SU-DHL-6 (cell line): ENCODE results near the gene PML.
"Not testable (repeated sequence)": the region's sequence is repeated elsewhere in the genome, so short reads cannot be mapped to it uniquely, and the experiment has no call there.

Experiments
- H2AFZ ChIP-seq: fragments of 200-600 bp; sonication (generic); 2 replicates; pipeline ENCODE4 v1.6.1; 2014; ENCODE audit warnings: low read depth, mild to moderate bottlenecking, moderate library complexity, mixed read lengths, antibody characterized with exemption, low read length; ENCODE audit not compliant: severe bottlenecking
- H3F3A ChIP-seq: fragments of 200-600 bp; shearing (Covaris generic); 2 replicates; pipeline ENCODE4 v1.6.0; 2016; ENCODE audit warnings: antibody characterized with exemption, mild to moderate bottlenecking; ENCODE audit not compliant: insufficient read depth
- H3K27ac ChIP-seq: fragments of 200-600 bp; sonication (generic); 2 replicates; pipeline ENCODE4 v1.5.1; 2016; ENCODE audit warnings: low read depth, mild to moderate bottlenecking, low read length, moderate library complexity, mixed read lengths
- H3K27me3 ChIP-seq: fragments of 200-600 bp; sonication (generic), shearing (Covaris generic); 2 replicates; pipeline ENCODE4 v1.6.0; 2014; ENCODE audit warnings: mild to moderate bottlenecking, low read length
- H3K36me3 ChIP-seq: fragments of 200-600 bp; sonication (generic); 2 replicates; pipeline ENCODE4 v1.6.1; 2014; ENCODE audit warnings: mild to moderate bottlenecking, low read length, mixed read lengths
- H3K4me2 ChIP-seq: fragments of 300-600, 200-600 bp; shearing (Covaris generic), sonication (generic); 2 replicates; pipeline ENCODE4 v1.6.0; 2014; ENCODE audit warnings: low read length, low read depth, mild to moderate bottlenecking; ENCODE audit not compliant: poor library complexity, severe bottlenecking
- H3K4me3 ChIP-seq: fragments of 200-600 bp; sonication (generic); 2 replicates; pipeline ENCODE4 v1.5.1; 2014; ENCODE audit warnings: antibody characterized with exemption, low read length, mild to moderate bottlenecking, mixed read lengths; ENCODE audit not compliant: insufficient read depth, poor library complexity, severe bottlenecking
- H3K79me2 ChIP-seq: fragments of 200-600 bp; sonication (generic); 2 replicates; pipeline ENCODE4 v1.6.1; 2014; ENCODE audit warnings: mild to moderate bottlenecking, low read length, moderate library complexity; ENCODE audit not compliant: insufficient read depth
- H3K9ac ChIP-seq: fragments of 200-600 bp; sonication (generic); 2 replicates; pipeline ENCODE4 v1.7.0; 2014; ENCODE audit warnings: mild to moderate bottlenecking, low read length
- H3K9me2 ChIP-seq: fragments of 200-600 bp; sonication (generic); replicated peaks from 2 replicates; pipeline ENCODE4 v1.6.1; 2014; ENCODE audit warnings: low read length; ENCODE audit not compliant: insufficient read depth
- H3K9me3 ChIP-seq: fragments of 200-600 bp; sonication (generic); 2 replicates; pipeline ENCODE4 v1.6.1; 2014; ENCODE audit warnings: low read length, mixed read lengths; ENCODE audit not compliant: insufficient read depth
- H4K20me1 ChIP-seq: fragments of 200-600 bp; sonication (generic); 2 replicates; pipeline ENCODE4 v1.6.1; 2014; ENCODE audit warnings: low read depth, mild to moderate bottlenecking, antibody characterized with exemption, low read length, moderate library complexity, mixed read lengths
- CTCF ChIP-seq: fragments of 200-600 bp; sonication (generic); IDR thresholded peaks from one replicate; pipeline ENCODE4 v1.5.1; 2017; ENCODE audit warnings: antibody characterized with exemption, mild to moderate bottlenecking, low read length, moderate library complexity; ENCODE audit not compliant: insufficient read depth, poor library complexity, severe bottlenecking
- EZH2phosphoT487 ChIP-seq: fragments of 200-600 bp; sonication (generic), shearing (Covaris generic); conservative IDR thresholded peaks from 2 replicates; pipeline ENCODE4 v1.6.1; 2018; ENCODE audit warnings: mild to moderate bottlenecking, antibody characterized with exemption, low read length, moderate library complexity, mixed read lengths

The PML gene

DNA sequence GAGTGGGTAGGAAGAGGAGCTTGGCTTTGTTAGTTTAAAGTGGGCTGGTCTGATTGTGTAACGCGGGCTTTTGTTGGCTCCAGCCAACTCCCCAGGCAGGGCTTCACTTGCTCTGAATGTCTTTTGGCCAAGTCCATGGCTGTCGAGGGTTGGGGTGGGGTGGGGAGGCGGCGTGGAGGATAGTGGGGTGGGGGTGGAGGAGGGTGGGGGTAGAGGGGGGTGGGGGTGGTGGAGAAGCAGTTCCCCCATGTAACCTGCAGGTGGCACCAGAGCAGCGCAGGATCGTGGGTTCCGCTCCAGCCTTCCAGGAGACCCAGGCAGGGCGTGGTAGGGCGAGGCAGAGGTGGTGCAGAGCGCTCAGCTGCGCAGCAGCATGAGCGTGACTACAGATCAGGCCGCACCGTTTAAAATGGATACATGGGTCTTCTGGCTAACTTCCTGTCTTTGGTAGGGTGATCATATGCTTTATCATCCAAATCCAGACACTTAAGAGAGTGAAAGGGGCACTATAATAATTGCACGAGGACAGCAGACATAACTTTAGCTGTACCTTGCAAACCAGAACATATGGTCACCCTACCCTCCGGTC, 59.5 kb downstream of the PML start:
- Histone ChIP-seq H3K79me2 (no peaks in the 10 kb centered on the region), H3K9ac (no peak overlapping the region), H3F3A (no peaks in the 10 kb centered on the region), H3K9me3 (no peaks in the 10 kb centered on the region), H4K20me1 (no peaks in the 10 kb centered on the region), H3K4me2 (no peak overlapping the region), H3K27me3 (no peaks in the 10 kb centered on the region), H3K9me2 (no peaks in the 10 kb centered on the region), H3K4me3 (no peak overlapping the region), H2AFZ (no peak overlapping the region), H3K36me3 (no peaks in the 10 kb centered on the region), H3K27ac (no peak overlapping the region)
- TF ChIP-seq CTCF: peak; percentile 15
- TF ChIP-seq EZH2phosphoT487: no peak

GRCh38 chr15:74055804-74056203, 61.3 kb downstream of the PML start:
- Histone ChIP-seq H2AFZ (no peak overlapping the region), H3F3A (no peaks in the 10 kb centered on the region)
- TF ChIP-seq EZH2phosphoT487 (no peak), CTCF (no peak)

DNA sequence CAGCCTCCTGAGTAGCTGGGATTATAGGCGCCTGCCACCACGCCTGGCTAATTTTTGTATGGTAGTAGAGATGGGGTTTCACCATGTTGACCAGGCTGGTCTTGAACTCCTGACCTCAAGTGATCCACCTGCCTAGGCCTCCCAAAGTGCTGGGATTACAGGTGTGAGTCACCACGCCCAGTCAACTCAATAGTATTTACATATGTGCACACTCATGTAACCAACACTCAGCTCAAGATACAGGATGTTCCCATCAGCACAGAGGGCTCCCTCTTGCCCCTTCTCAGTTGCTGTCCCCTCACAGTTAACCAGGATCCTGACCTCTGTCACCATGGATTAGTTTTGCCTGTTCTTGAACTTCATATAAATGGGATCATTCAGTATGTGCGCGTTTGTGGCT, 61.8 kb downstream of the PML start:
- H3K79me2 ChIP-seq, H4K20me1 ChIP-seq, H3K9me3 ChIP-seq, H2AFZ ChIP-seq, H3K36me3 ChIP-seq, H3K27me3 ChIP-seq, H3K27ac ChIP-seq, H3K9me2 ChIP-seq, H3K4me3 ChIP-seq, H3K4me2 ChIP-seq, H3K9ac ChIP-seq, H3F3A ChIP-seq: not testable (repeated sequence)

More at GRCh38 chr15:74055804-74056203, 61.3 kb downstream of the PML start:
- Histone ChIP-seq H3K9me2 (no peaks in the 10 kb centered on the region), H3K4me2 (no peak overlapping the region), H3K4me3 (no peak overlapping the region), H3K27me3 (no peaks in the 10 kb centered on the region), H3K9me3 (no peaks in the 10 kb centered on the region), H3K36me3 (no peaks in the 10 kb centered on the region), H3K9ac (no peak overlapping the region), H4K20me1 (no peaks in the 10 kb centered on the region), H3K27ac (no peak overlapping the region), H3K79me2 (no peaks in the 10 kb centered on the region)

- not testable (repeated sequence) for H4K20me1 ChIP-seq, H3K9ac ChIP-seq, H3K27ac ChIP-seq, H3K36me3 ChIP-seq, H3F3A ChIP-seq, H3K79me2 ChIP-seq, H2AFZ ChIP-seq, H3K4me2 ChIP-seq, H3K9me3 ChIP-seq, H3K9me2 ChIP-seq, H3K27me3 ChIP-seq, H3K4me3 ChIP-seq
Observed at GRCh38 chr15:74059050-74059833, 64.7 kb downstream of the PML start.
